Body of pancreas (tissue), 4 donors: Measurements from ENCODE around the gene GPR61. TPM values are rescaled to one million over a fixed set of nuclear protein-coding genes. Genes with fewer than 3 reads are reported as not detected.

Experiments used
- ATAC-seq: fragments of 150-250 bp; one replicate; pipeline ENCODE4 v1.9.1; 2016
- DNase-seq, 4 donors: peaks; one replicate each; pipeline ENCODE4 v3.0.0-alpha.2; 2019
- H3K27ac ChIP-seq, 4 donors: fragments of 200-600 bp; sonication (generic); 1 replicate in 3 of 4; 2 replicates in 1 of 4; pipeline versions ENCODE4 v1.5.1 to v1.6.1; 2016 to 2019; ENCODE audit warnings: mild to moderate bottlenecking in 1 of 4, mixed read lengths in 1 of 4, moderate library complexity in 1 of 4
- H3K27me3 ChIP-seq, 2 donors: fragments of 200-600 bp; sonication (generic); one replicate each; pipeline ENCODE4 v1.6.0; 2016; ENCODE audit warnings: mild to moderate bottlenecking in 1 of 2
- H3K36me3 ChIP-seq, 2 donors: fragments of 200-600 bp; sonication (generic); replicated peaks in 1 of 2; 2 replicates each; pipeline ENCODE4 v1.5.1; 2016; ENCODE audit warnings: low read depth in 2 of 2; ENCODE audit not compliant: insufficient read depth in 1 of 2
- H3K4me1 ChIP-seq: fragments of 200-600 bp; sonication (generic); one replicate; pipeline ENCODE4 v1.6.0; 2016
- H3K4me3 ChIP-seq, 2 donors: fragments of 200-600 bp; sonication (generic); 1 replicate in 1 of 2; 2 replicates in 1 of 2; pipeline ENCODE4 v1.5.1; 2016 to 2019
- H3K9me3 ChIP-seq, 3 donors: fragments of 200-600 bp; sonication (generic); 1 replicate in 2 of 3; 2 replicates in 1 of 3; pipeline ENCODE4 v1.5.1; 2016
- POLR2A ChIP-seq, 3 donors: fragments of 450-650 bp; IDR thresholded peaks; one replicate each; pipeline ENCODE4 v1.6.1; 2016; ENCODE audit warnings: antibody characterized with exemption in 3 of 3, mild to moderate bottlenecking in 2 of 3
- WGBS, 2 donors: methylation state at CpG; one replicate each; pipeline ENCODE4 v1.1.5; 2017; 5-methylcytosine and 5-hydroxymethylcytosine counted together
- intact Hi-C: fragments of 100-400 bp; cut with DNase I; formaldehyde crosslinking; loops from one replicate; pipeline ENCODE4 v1.15.1; 2023
- total RNA-seq, 2 donors: library from RNA; depleted of rRNA; stranded (reverse); fragments of >200 nt; gene quantifications; one replicate each; pipeline ENCODE4 v1.1.0, GENCODE V29; 2016
- TF ChIP-seq, protein P1 (sequence below), 7 experiments: fragments of 450-650 bp in 4 of 7; fragments of 200-600 bp in 3 of 7; sonication (generic) in 3 of 7; IDR thresholded peaks; one replicate each; pipeline ENCODE4 v1.5.1; 2016 to 2019; ENCODE audit warnings: antibody characterized with exemption in 7 of 7

Gene GPR61
- total RNA-seq, 2 donors from 2014 or later: not detected

DNA sequence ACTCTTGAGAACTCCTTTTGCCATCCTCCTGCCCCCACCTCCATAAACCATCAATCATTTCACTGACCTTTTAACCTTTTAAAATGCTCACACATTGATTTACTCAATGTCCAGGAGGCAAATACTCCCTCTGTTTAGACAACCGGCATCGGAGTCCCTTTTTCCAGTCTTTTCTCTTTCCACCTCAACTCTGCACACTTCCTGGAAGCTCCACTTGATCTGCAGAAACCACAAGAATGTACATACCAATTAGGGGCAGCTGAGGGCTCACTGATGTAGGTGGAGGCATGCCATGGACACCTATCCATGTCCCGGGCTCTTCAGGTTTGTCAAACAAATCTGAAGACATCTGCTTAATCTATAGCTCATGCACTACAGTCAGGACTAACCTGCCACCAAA is 24.8 kb upstream of the GPR61 start:
- 52 to 54% methylated on average over 3 of the region's 3 CpGs for WGBS, 2 donors
- intact Hi-C loops: no loop called here
- TF ChIP-seq POLR2A (IDR thresholded peaks at IDR 0.05): no peak
- TF ChIP-seq, protein P1, sequence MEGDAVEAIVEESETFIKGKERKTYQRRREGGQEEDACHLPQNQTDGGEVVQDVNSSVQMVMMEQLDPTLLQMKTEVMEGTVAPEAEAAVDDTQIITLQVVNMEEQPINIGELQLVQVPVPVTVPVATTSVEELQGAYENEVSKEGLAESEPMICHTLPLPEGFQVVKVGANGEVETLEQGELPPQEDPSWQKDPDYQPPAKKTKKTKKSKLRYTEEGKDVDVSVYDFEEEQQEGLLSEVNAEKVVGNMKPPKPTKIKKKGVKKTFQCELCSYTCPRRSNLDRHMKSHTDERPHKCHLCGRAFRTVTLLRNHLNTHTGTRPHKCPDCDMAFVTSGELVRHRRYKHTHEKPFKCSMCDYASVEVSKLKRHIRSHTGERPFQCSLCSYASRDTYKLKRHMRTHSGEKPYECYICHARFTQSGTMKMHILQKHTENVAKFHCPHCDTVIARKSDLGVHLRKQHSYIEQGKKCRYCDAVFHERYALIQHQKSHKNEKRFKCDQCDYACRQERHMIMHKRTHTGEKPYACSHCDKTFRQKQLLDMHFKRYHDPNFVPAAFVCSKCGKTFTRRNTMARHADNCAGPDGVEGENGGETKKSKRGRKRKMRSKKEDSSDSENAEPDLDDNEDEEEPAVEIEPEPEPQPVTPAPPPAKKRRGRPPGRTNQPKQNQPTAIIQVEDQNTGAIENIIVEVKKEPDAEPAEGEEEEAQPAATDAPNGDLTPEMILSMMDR (IDR thresholded peaks at IDR 0.05): no peak
- Histone ChIP-seq H3K27ac (no peak overlapping the region), H3K9me3 (no peaks in the 10 kb centered on the region), H3K27me3 (no peaks in the 10 kb centered on the region), H3K36me3 (no peaks in the 10 kb centered on the region), H3K4me3 (no peak overlapping the region), H3K4me1 (peaks cover 10% of the 10 kb centered on the region)
- DNase-seq (no peak), ATAC-seq (no peak)

DNA sequence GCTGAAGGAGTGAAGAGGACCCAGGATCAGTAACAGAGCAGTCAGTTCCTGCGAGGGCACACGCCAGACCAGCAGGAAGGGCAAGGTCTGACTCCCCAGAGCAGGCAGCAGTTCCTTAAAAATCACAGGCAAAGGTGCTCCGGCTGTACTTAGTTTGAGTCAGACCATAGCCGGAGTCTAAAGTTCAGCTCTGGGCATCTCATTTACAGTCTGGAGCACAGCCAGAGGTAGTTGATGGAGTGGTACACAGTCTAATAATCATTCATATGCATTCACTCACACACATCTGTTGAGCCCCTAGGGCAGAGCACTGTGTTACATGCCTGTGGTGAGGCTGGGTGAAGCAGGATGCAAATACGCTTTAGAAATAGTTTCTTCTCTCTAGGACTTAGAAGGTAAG is 22.8 kb upstream of the GPR61 start:
- no peak overlapping the region for H3K4me3 ChIP-seq
- H3K4me1 ChIP-seq: no peaks in the 10 kb centered on the region
- TF ChIP-seq POLR2A (IDR thresholded peaks at IDR 0.05): no peak
- TF ChIP-seq, protein P1 (IDR thresholded peaks at IDR 0.05): no peak
- DNase-seq: no peak
- ATAC-seq: no peak
- 52 to 53% methylated on average over 5 of the region's 5 CpGs for WGBS, 2 donors
- no peaks in the 10 kb centered on the region for H3K36me3 ChIP-seq
- H3K9me3 ChIP-seq: no peaks in the 10 kb centered on the region
- no peaks in the 10 kb centered on the region for H3K27me3 ChIP-seq
- no peak overlapping the region for H3K27ac ChIP-seq
- intact Hi-C loops: no loop called here

DNA sequence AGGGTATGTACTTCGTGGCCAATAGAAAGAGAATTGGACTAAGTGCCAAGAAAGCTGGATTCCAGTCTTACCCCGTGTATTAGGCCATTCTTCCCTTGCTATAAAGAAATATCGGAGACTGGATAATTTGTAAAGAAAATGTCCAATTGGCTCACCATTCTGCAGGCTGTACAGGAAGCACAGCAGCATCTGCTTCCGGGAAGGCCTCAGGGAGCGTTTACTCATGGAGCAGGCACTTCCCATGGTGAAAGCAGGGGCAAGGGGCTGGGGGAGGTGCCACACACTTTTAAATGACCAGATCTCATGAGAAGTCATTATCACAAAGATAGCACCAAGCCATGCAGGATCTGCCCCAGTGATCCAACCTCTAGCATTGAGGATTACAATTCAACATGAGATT is 22.3 kb upstream of the GPR61 start:
- TF ChIP-seq, protein P1 (IDR thresholded peaks at IDR 0.05): no peak
- TF ChIP-seq POLR2A (IDR thresholded peaks at IDR 0.05): no peak
- Histone ChIP-seq H3K27me3 (no peaks in the 10 kb centered on the region), H3K4me1 (no peaks in the 10 kb centered on the region), H3K27ac (no peak overlapping the region), H3K4me3 (no peak overlapping the region), H3K36me3 (no peaks in the 10 kb centered on the region), H3K9me3 (no peaks in the 10 kb centered on the region)
- ATAC-seq: no peak
- 66 to 83% methylated on average over 5 of the region's 5 CpGs for WGBS, 2 donors
- intact Hi-C loops: no loop called here
- DNase-seq: no peak

DNA sequence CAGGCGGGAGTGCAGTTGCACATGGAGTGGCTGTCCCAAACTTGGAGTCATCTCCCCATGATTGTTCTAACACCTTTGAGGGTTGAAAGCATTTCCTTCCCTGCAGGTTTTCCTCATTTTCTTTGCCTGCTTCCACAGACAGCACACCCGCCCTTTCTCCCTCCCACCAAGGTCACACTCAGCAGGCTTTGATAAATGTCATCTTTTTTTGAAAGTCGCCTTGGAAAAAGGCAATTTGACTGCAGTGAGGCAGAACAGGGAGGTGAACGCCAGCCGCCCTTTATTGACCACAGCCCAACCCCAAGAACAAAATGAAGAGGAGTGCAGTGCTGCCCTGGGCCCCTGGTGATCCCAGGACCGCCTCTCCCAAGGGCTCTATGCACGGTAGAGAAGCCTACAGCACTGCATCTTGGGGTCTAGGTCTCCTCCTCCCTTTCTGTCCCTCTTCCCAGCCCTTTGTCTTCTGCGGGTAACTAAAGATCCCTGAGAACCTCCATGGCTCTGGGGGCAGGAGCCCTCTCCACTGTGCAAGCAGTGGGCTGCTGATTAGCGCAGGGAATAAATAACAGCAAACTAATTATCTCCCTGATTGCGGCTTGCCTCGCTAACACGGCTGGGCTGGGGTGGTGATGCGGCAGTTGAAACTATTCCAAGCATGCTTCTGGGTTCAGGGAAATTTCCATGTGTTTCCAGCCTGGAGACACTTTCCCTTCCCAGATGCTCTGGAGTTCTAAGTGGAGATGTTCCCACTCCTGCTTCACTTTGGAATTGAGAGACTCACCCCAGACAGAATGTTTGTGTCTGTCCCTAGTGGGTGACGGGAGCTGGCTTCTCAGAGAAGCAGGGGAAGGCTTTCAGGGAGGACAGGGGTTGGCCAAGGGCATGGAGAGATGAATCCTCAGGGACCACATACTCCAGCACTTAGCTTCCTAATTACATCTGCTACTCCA is 18.4 kb upstream of the GPR61 start:
- no peaks in the 10 kb centered on the region for H3K36me3 ChIP-seq
- intact Hi-C loops: no loop called here
- H3K4me3 ChIP-seq: no peak overlapping the region
- WGBS, 2 donors: 27 to 41% methylated on average over 14 of the region's 14 CpGs
- TF ChIP-seq POLR2A (IDR thresholded peaks at IDR 0.05): no peak
- ATAC-seq: no peak
- no peaks in the 10 kb centered on the region for H3K27me3 ChIP-seq
- no peak for DNase-seq
- no peaks in the 10 kb centered on the region for H3K9me3 ChIP-seq
- H3K4me1 ChIP-seq: no peaks in the 10 kb centered on the region
- H3K27ac ChIP-seq: no peak overlapping the region

DNA sequence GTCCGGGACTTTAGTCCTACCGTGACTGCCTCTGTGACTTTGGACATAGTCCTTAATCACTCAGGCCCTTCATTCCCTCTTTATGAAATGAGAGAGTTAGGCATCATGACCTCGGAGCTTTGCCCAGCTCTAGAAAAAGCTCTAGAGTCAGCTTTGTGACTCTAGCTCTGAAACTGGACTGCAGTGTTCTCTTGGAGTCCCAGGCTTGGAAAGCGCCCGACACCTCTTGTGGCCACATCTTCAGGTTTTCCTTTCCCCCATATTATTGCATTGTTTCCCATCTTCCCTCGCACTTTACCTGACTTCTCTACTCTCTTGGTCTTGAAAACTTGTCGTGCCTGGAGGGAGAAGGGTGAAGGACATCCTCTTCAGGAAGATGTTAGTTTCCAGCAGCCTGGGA is 17.6 kb upstream of the GPR61 start:
- intact Hi-C loops: no loop called here
- Histone ChIP-seq H3K9me3 (no peaks in the 10 kb centered on the region), H3K27ac (no peak overlapping the region), H3K4me3 (no peak overlapping the region), H3K27me3 (no peaks in the 10 kb centered on the region), H3K36me3 (no peaks in the 10 kb centered on the region), H3K4me1 (no peaks in the 10 kb centered on the region)
- 81 to 82% methylated on average over 7 of the region's 7 CpGs for WGBS, 2 donors
- TF ChIP-seq, protein P1 (IDR thresholded peaks at IDR 0.05): no peak
- TF ChIP-seq POLR2A (IDR thresholded peaks at IDR 0.05): no peak
- DNase-seq (no peak), ATAC-seq (no peak)
